CD14-positive monocyte (primary cell): Measurements from ENCODE around the gene DAB2IP. TPM values are rescaled to one million over a fixed set of nuclear protein-coding genes. Genes with fewer than 3 reads are reported as not detected.

Source experiments
- DNase-seq, 3 donors: peaks; one replicate each; pipeline ENCODE4 v3.0.0-alpha.2; 2011 to 2022
- H2AFZ ChIP-seq: 2 replicates; pipeline ENCODE4 v1.6.0; 2012; ENCODE audit warnings: mild to moderate bottlenecking, low read depth, low read length, inconsistent platforms; ENCODE audit not compliant: insufficient read depth, poor library complexity, severe bottlenecking
- H3K27ac ChIP-seq, 2 donors: 1 replicate in 1 of 2; 2 replicates in 1 of 2; pipeline ENCODE4 v1.5.1; 2012 to 2013; ENCODE audit warnings: low read length in 2 of 2, control low read depth in 1 of 2, inconsistent platforms in 1 of 2, low read depth in 1 of 2, mild to moderate bottlenecking in 1 of 2
- H3K27me3 ChIP-seq, 2 donors: one replicate each; pipeline versions ENCODE4 v1.6.0 to v1.6.1; 2011 to 2013; ENCODE audit warnings: low read length in 2 of 2; ENCODE audit not compliant: control insufficient read depth in 2 of 2, insufficient read depth in 2 of 2
- H3K36me3 ChIP-seq, 2 donors: replicated peaks in 1 of 2; 1 replicate in 1 of 2; 2 replicates in 1 of 2; pipeline versions ENCODE4 v1.5.1 to v1.6.1; 2012 to 2013; ENCODE audit warnings: low read length in 2 of 2, control low read depth in 1 of 2, inconsistent platforms in 1 of 2, mild to moderate bottlenecking in 1 of 2; ENCODE audit not compliant: insufficient read depth in 2 of 2, control insufficient read depth in 1 of 2
- H3K4me1 ChIP-seq, 2 donors: 1 replicate in 1 of 2; 2 replicates in 1 of 2; pipeline versions ENCODE4 v1.5.1 to v1.6.1; 2012 to 2013; ENCODE audit warnings: low read length in 2 of 2, control low read depth in 1 of 2, inconsistent platforms in 1 of 2, mild to moderate bottlenecking in 1 of 2, moderate library complexity in 1 of 2; ENCODE audit not compliant: insufficient read depth in 2 of 2, control insufficient read depth in 1 of 2
- H3K4me2 ChIP-seq: replicated peaks from 2 replicates; pipeline ENCODE3; 2012; ENCODE audit warnings: low read length, moderate library complexity, mild to moderate bottlenecking; ENCODE audit not compliant: poor library complexity, severe bottlenecking; ENCODE audit errors: extremely low read depth
- H3K4me3 ChIP-seq, 3 experiments: fragments of 200-600 bp in 1 of 3; sonication (generic) in 1 of 3; replicated peaks in 1 of 3; 1 replicate in 2 of 3; 2 replicates in 1 of 3; pipeline ENCODE4 v1.5.1; 2011 to 2013; ENCODE audit warnings: low read length in 3 of 3, mild to moderate bottlenecking in 3 of 3, control low read depth in 2 of 3, low read depth in 2 of 3, inconsistent platforms in 1 of 3, moderate library complexity in 1 of 3
- H3K79me2 ChIP-seq: 2 replicates; pipeline ENCODE4 v1.6.0; 2012; ENCODE audit warnings: mild to moderate bottlenecking, control low read depth, inconsistent platforms, low read length, moderate library complexity; ENCODE audit not compliant: insufficient read depth
- H3K9ac ChIP-seq: 2 replicates; pipeline ENCODE4 v1.6.0; 2017; ENCODE audit warnings: low read length, mild to moderate bottlenecking; ENCODE audit not compliant: insufficient read depth, poor library complexity, severe bottlenecking
- H3K9me3 ChIP-seq, 2 donors: replicated peaks in 1 of 2; 1 replicate in 1 of 2; 2 replicates in 1 of 2; pipeline versions ENCODE4 v1.5.1 to v1.6.1; 2012 to 2013; ENCODE audit warnings: low read length in 2 of 2, control low read depth in 1 of 2; ENCODE audit not compliant: control insufficient read depth in 1 of 2, insufficient read depth in 1 of 2
- H4K20me1 ChIP-seq: 2 replicates; pipeline ENCODE4 v1.6.0; 2012; ENCODE audit warnings: mild to moderate bottlenecking, low read length, control low read depth, moderate library complexity; ENCODE audit not compliant: insufficient read depth
- H3K27ac Mint-ChIP-seq, 7 donors: one replicate each; pipeline ENCODE4 v1.8.0; 2020; ENCODE audit warnings: mild to moderate bottlenecking in 7 of 7, mixed read lengths in 7 of 7, moderate library complexity in 6 of 7, inconsistent platforms in 2 of 7
- H3K27me3 Mint-ChIP-seq, 3 donors: one replicate each; pipeline ENCODE4 v1.8.0; 2021 to 2022; ENCODE audit warnings: low read depth in 3 of 3, mild to moderate bottlenecking in 3 of 3, mixed read lengths in 3 of 3, moderate library complexity in 3 of 3, inconsistent platforms in 1 of 3
- H3K36me3 Mint-ChIP-seq, 2 donors: one replicate each; pipeline ENCODE4 v1.8.0; 2020; ENCODE audit warnings: mixed read lengths in 2 of 2, inconsistent platforms in 1 of 2, mild to moderate bottlenecking in 1 of 2
- H3K4me1 Mint-ChIP-seq: one replicate; pipeline ENCODE4 v1.8.0; 2020; ENCODE audit warnings: mild to moderate bottlenecking, mixed read lengths
- H3K4me3 Mint-ChIP-seq, 2 donors: one replicate each; pipeline ENCODE4 v1.8.0; 2020; ENCODE audit warnings: mild to moderate bottlenecking in 2 of 2, mixed read lengths in 2 of 2, moderate library complexity in 1 of 2
- H3K9me3 Mint-ChIP-seq, 7 donors: one replicate each; pipeline ENCODE4 v1.8.0; 2020 to 2022; ENCODE audit warnings: mixed read lengths in 7 of 7, mild to moderate bottlenecking in 6 of 7, moderate library complexity in 6 of 7, inconsistent platforms in 2 of 7
- CTCF ChIP-seq: fragments of 200-600 bp; IDR thresholded peaks from one replicate; pipeline ENCODE4 v1.8.0; 2022; ENCODE audit warnings: antibody characterized with exemption, mild to moderate bottlenecking
- WGBS: methylation state at CpG from one replicate; pipeline ENCODE4 v1.1.5; 2013; ENCODE audit warnings: missing lambda C conversion rate; ENCODE audit not compliant: insufficient coverage; 5-methylcytosine and 5-hydroxymethylcytosine counted together
- intact Hi-C, 2 donors: fragments of 100-400 bp; cut with micrococcal nuclease; formaldehyde crosslinking; loops; one replicate each; pipeline versions ENCODE4 v1.15.0 to v1.15.1; 2023
- polyA plus RNA-seq, 3 donors: library from polyadenylated mRNA; depleted of rRNA in 1 of 3; unstranded in 2 of 3; stranded (reverse) in 1 of 3; fragments of 300-500 nt in 2 of 3; fragments of >200 nt in 1 of 3; fragmentation: Illumina TruSeq in 2 of 3; gene quantifications; 1 replicate in 2 of 3; 2 replicates in 1 of 3; pipeline ENCODE4 v1.2.3, GENCODE V29; 2012 to 2021

The DAB2IP gene
- polyA plus RNA-seq, 3 donors = 0.13 TPM; not detected in 2

DNA sequence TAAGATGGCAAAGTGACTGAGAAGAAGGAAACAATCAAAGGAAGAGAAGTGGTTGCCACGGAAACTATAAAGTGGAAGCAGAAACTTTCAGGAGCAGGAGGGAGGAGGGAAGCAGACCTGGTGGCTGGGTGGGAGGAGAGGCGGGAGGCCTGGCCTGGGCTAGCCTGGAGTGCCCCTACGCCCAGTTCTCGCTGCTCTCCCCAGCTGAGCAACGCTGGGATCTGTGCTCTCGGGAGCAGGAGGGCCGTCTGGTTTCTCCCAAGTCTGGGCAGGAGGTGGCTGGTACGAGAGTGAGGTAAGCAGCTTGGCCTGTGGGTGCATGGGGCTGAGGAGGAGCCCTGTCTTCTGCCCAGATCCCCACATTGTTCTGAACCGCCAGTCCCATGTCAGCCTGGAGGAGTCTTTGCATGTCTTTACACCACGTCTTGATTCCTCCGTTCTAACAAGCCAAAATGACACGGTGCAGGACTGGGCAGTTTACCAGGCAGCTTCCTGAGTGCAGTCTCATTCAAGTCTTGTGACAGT is 15.0 kb upstream of the DAB2IP start:
- peaks cover 6 to 8% of the 10 kb centered on the region in 2 donors for H3K4me1 ChIP-seq
- intact Hi-C loops = no loop called here
- H2AFZ ChIP-seq = no peak overlapping the region
- no peaks in the 10 kb centered on the region for H4K20me1 ChIP-seq
- no peaks in the 10 kb centered on the region for H3K9me3 ChIP-seq
- no peaks in the 10 kb centered on the region for H3K79me2 ChIP-seq
- 59% methylated on average over 12 of the region's 12 CpGs for WGBS
- H3K27ac Mint-ChIP-seq = peak overlapping the region in 2 of 7 donors; percentile 6 to 62
- no peak overlapping the region for H3K4me2 ChIP-seq
- H3K36me3 Mint-ChIP-seq = no peaks in the 10 kb centered on the region
- H3K9ac ChIP-seq = no peak overlapping the region
- H3K9me3 Mint-ChIP-seq = peaks cover 0 to 5% (median 0%) of the 10 kb centered on the region in 7 donors
- H3K4me3 ChIP-seq = no peak overlapping the region
- H3K4me1 Mint-ChIP-seq = peaks cover 22% of the 10 kb centered on the region
- no peak overlapping the region for H3K27ac ChIP-seq
- H3K36me3 ChIP-seq = no peaks in the 10 kb centered on the region
- H3K27me3 ChIP-seq = no peaks in the 10 kb centered on the region
- no peak for DNase-seq
- H3K27me3 Mint-ChIP-seq = peaks cover 14 to 36% (median 16%) of the 10 kb centered on the region in 3 donors
- no peak for TF ChIP-seq CTCF
- no peak overlapping the region for H3K4me3 Mint-ChIP-seq

DNA sequence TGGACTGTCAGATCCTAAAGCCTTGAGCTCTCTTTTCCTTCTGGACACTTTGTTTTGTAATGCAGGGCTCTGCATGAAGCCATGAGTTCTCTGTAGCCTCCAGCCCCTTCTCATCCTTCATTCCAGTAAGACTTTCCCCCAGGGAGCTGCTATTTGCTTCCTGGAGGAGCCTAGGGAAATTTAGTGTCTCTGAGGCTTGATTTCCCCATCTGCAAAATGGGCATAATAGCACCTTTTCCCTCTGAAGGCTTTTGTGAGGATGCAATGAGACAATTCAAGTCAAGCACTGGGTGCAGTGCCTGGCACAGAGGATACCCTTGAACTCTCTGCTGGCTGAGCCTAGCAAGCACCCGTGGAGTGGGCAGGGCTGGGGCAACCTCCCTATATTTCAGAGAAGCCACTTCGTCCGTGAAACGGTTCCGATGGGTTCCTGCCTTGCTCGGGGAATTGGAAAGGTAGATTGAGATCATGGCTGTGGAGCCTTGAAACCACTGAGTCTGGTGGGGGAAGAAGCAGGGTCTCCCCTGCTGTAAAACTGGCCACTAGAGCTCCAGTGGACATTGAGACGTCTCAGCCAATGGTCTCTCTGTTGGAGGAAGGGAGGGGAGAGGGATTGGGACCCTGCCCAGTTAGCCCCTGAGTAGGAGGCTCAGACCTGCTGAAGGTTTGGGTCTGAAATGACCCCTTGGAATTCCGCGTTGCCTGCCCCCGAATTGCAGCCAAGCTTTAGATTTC is 14.3 kb upstream of the DAB2IP start:
- 93% methylated on average over 10 of the region's 10 CpGs for WGBS
- Histone ChIP-seq H3K27ac (no peak overlapping the region), H3K4me1 (peaks cover 6 to 8% of the 10 kb centered on the region in 2 donors), H3K4me2 (no peak overlapping the region), H3K9me3 (no peaks in the 10 kb centered on the region), H3K36me3 (no peaks in the 10 kb centered on the region), H3K27me3 (no peaks in the 10 kb centered on the region), H3K79me2 (no peaks in the 10 kb centered on the region), H2AFZ (no peak overlapping the region), H4K20me1 (no peaks in the 10 kb centered on the region), H3K4me3 (no peak overlapping the region), H3K9ac (no peak overlapping the region)
- no peak overlapping the region for H3K4me3 Mint-ChIP-seq
- peaks cover 0 to 5% (median 0%) of the 10 kb centered on the region in 7 donors for H3K9me3 Mint-ChIP-seq
- no peak for DNase-seq
- peaks cover 22% of the 10 kb centered on the region for H3K4me1 Mint-ChIP-seq
- no peaks in the 10 kb centered on the region for H3K36me3 Mint-ChIP-seq
- TF ChIP-seq CTCF = no peak
- intact Hi-C loops = no loop called here
- no peak overlapping the region for H3K27ac Mint-ChIP-seq
- H3K27me3 Mint-ChIP-seq = peaks cover 14 to 36% (median 19%) of the 10 kb centered on the region in 3 donors
